A549 (cell line): ENCODE measurements around the gene BICC1.

ENCODE experiments used
- CBX8 ChIP-seq: fragments of 200-600 bp; sonication (generic); IDR thresholded peaks from 2 replicates; pipeline ENCODE4 v1.6.1; 2016
- CEBPB ChIP-seq, 2 experiments: fragments of >200 bp in 1 of 2; sonication (Bioruptor Twin) in 1 of 2; formaldehyde crosslinking in 1 of 2; IDR thresholded peaks; 2 replicates each; pipeline ENCODE4 v1.6.1; 2012 to 2016
- CTCF ChIP-seq: fragments of >200 bp; sonication (Bioruptor Twin); formaldehyde crosslinking; IDR thresholded peaks from 3 replicates; pipeline ENCODE4 v1.5.1; 2016
- FOXS1 ChIP-seq: fragments of 250-450 bp; sonication (Bioruptor Pico); IDR thresholded peaks from 2 replicates; pipeline ENCODE4 v1.5.0; 2020; ENCODE audit warnings: mild to moderate bottlenecking, moderate library complexity
- GATA3 ChIP-seq: IDR thresholded peaks from 2 replicates; pipeline ENCODE4 v1.6.1; 2012; ENCODE audit warnings: borderline replicate concordance
- JUNB ChIP-seq: fragments of >200 bp; sonication (Bioruptor Twin); formaldehyde crosslinking; IDR thresholded peaks from 2 replicates; pipeline ENCODE4 v1.6.1; 2016
- MAZ ChIP-seq: fragments of 150-350 bp; IDR thresholded peaks from 2 replicates; pipeline ENCODE4 v1.6.1; 2014; ENCODE audit warnings: antibody characterized with exemption, low read depth, low read length, borderline replicate concordance
- POLR2A ChIP-seq: IDR thresholded peaks from 2 replicates; pipeline ENCODE4 v1.6.1; 2012; ENCODE audit warnings: mild to moderate bottlenecking, low read length
- RAD21 ChIP-seq, 2 experiments: fragments of >200 bp in 1 of 2; sonication (Bioruptor Twin) in 1 of 2; formaldehyde crosslinking in 1 of 2; IDR thresholded peaks in 1 of 2; conservative IDR thresholded peaks in 1 of 2; 2 replicates in 1 of 2; 3 replicates in 1 of 2; pipeline ENCODE4 v1.6.1; 2012 to 2018; ENCODE audit warnings: inconsistent platforms in 1 of 2
- USF2 ChIP-seq: fragments of 450-650 bp; IDR thresholded peaks from 2 replicates; pipeline ENCODE4 v1.6.1; 2014; ENCODE audit warnings: antibody characterized with exemption
- TF ChIP-seq, protein P1 (sequence below): IDR thresholded peaks from 2 replicates; pipeline ENCODE4 v1.6.1; 2012

GRCh38 chr10:58721601-58722281 is 209.1 kb downstream of the BICC1 start:
- no peak for TF ChIP-seq MAZ
- no peak for TF ChIP-seq CTCF
- TF ChIP-seq GATA3: no peak
- no peak for TF ChIP-seq POLR2A
- no peak for TF ChIP-seq JUNB
- TF ChIP-seq, protein P1, sequence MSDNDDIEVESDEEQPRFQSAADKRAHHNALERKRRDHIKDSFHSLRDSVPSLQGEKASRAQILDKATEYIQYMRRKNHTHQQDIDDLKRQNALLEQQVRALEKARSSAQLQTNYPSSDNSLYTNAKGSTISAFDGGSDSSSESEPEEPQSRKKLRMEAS: no peak
- TF ChIP-seq FOXS1 (CRISPR knock-in tag): no peak
- no peak for TF ChIP-seq RAD21 (conservative IDR thresholded peaks at IDR 0.05 in 1 of 2, IDR thresholded peaks at IDR 0.05 in 1 of 2)
- no peak for TF ChIP-seq CBX8
- TF ChIP-seq CEBPB (IDR thresholded peaks at IDR 0.05): no peak
- no peak for TF ChIP-seq USF2
